Measurements from ENCODE around the gene CALCOCO2.
A peak's percentile ranks its signal among the peaks of the same experiment; 100 is the strongest.
"Not testable (repeated sequence)": the region's sequence is repeated elsewhere in the genome, so short reads cannot be mapped to it uniquely, and the experiment has no call there.

Gene CALCOCO2, protein sequence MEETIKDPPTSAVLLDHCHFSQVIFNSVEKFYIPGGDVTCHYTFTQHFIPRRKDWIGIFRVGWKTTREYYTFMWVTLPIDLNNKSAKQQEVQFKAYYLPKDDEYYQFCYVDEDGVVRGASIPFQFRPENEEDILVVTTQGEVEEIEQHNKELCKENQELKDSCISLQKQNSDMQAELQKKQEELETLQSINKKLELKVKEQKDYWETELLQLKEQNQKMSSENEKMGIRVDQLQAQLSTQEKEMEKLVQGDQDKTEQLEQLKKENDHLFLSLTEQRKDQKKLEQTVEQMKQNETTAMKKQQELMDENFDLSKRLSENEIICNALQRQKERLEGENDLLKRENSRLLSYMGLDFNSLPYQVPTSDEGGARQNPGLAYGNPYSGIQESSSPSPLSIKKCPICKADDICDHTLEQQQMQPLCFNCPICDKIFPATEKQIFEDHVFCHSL

GRCh38 chr17:48830840-48831548, at the start of gene CALCOCO2:
Gene CALCOCO2, plus strand, starts transcription at chr17:48831035. Its CDS starts 10,673 bp downstream, at chr17:48841708.
- peak; percentile 61 for DNase-seq

DNA sequence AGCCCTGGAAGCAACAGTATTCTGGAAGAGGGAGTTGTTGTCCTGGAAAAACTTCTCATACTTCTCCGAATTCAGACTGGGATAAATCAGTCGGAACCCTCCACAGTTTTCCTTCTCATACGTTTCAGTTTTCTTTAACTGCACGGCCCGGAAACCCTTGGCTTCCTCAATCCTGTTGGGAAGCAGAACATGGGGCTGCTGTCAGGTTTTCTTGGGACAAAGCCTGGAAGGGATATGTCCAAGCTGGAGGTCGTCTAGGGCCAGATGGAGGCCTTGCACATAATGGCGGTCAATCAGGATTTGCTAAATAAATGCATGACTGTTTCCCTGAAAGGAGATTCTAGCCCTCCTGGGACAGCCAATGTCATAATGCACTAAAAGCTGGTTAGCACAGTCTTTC, 43.0 kb upstream of the CALCOCO2 start:
- DNase-seq: no peak

- no peak for DNase-seq
These were observed 40.2 kb upstream of the CALCOCO2 start for GRCh38 chr17:48790607-48791127.

GRCh38 chr17:48791128-48792032, 39.5 kb upstream of the CALCOCO2 start:
- DNase-seq: peak; percentile 37

GRCh38 chr17:48792033-48792798, 38.6 kb upstream of the CALCOCO2 start:
- DNase-seq: peak; percentile 3

DNA sequence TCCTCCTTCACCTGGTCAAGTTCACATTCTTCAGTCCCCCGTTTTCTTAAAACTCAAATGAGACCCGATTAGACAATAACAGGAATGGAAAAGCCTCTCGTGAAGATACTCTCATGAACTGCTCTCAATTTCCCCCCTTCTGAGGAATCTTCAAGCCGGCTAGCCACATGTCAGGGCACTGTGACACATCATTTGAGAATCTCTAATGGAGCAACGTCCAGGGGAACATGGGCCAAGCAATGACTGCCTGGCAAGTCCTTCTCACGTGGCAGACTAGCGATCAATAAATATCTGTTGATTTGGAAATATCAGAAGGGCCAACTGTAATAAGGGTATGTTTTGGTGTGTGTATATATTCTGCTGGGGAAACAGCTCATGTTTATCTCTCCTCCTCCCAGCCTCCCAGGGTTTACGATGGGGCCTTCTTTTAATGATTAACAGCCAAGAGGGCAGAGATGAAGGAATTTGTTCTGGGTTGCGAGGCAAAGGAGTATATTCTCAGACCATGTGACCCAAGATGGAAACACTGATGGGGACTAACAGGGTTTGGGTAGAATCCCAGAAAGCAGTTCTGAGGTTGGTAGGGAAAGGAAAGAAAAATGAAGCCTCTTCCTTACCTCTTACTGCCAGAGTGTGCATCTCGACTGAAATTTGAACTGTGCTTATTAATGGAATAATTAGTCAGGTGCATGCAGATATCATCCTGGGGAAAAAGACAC, 35.2 kb upstream of the CALCOCO2 start:
- peak; percentile 93 for DNase-seq

DNA sequence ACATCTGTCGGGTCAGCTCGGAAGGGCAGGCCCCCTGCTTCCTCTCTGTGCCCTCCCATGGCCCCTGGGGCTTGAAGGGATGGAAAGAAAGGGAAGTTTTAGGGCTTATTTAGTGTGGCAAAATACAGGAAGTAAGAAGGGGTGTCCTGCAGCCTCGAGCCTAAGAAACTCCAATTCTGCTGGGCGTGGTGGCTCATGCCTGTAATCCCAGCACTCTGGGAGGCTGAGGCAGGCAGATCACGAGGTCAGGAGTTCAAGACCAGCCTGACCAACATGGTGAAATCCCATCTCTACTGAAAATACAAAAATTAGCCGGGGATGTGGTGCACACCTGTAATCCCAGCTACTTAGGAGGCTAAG, 34.7 kb upstream of the CALCOCO2 start:
- DNase-seq: not testable (repeated sequence)

- peak; percentile 10 for DNase-seq
These were observed 31.6 kb upstream of the CALCOCO2 start for GRCh38 chr17:48799069-48799723.

DNA sequence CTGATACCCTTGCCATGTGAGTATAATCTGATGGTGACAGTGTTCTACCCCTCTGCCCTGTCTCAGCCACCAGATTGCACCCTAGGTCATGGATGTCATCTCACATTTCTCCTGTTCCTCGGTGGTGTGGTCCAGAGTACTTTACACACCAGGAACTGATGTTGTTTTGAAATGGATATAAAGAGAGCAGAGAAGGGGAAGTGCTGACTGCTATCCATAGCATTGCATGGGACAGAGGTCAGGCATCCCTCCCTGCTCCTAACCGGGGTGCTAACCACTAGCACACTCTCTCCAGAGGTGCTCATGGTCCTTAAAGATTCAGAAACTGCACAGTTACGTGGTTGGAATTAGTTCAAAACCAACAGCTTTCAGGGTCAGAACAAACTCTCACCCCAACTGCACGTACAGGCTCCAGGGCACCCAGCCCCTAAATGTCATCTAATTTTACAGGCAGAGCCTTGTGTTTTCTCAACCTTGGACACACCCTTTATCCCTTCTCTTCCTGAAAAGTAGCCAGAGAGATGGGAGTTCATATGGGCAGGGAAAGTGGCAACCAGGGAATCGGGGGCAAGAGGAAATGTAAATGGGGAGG, 30.1 kb upstream of the CALCOCO2 start:
- no peak for DNase-seq

GRCh38 chr17:48804936-48805411, 25.9 kb upstream of the CALCOCO2 start:
- peak; percentile 4 for DNase-seq

DNA sequence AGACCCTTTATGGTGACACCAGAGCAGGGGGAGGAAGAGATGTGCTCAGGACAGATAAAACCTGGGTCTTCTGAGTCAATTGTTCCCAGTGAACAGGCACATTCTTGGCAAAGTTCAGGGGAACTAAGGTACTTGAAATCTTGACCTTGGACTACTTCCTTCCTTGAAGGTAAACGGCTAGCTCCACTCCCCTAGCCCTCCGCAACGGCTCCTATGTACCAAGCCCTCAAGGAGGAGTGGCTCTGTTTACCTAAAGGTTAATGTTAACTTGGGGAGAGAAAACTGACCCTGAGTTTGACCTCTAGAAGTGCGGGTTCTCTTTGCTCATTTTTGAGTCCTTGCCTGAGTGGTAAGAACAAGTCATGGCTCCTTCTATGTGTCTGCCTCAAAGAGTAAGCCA, 21.7 kb upstream of the CALCOCO2 start:
- DNase-seq: no peak

GRCh38 chr17:48812001-48812400, 18.8 kb upstream of the CALCOCO2 start:
- no peak for DNase-seq

DNA sequence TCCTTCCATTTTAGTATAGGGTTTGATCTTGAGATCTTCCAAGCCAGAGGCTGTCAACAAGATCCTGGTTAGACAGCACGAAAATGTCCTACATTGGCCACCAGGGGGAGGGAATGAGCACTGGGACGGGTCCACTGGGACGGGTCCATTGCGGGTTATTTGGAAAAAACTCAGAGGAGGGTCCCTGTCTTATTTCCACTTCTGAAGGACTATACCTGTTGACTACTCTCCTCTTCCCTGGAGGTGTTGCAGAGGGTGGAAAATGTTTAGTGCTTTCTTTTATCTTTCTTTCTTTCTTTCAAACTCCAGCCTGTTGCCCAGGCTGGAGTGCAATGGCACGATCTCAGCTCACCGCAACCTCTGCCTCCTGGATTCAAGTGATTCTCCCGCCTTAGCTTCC, 16.3 kb upstream of the CALCOCO2 start:
- DNase-seq: peak; percentile 20

GRCh38 chr17:48815311-48815710, 15.5 kb upstream of the CALCOCO2 start:
- DNase-seq: no peak

DNA sequence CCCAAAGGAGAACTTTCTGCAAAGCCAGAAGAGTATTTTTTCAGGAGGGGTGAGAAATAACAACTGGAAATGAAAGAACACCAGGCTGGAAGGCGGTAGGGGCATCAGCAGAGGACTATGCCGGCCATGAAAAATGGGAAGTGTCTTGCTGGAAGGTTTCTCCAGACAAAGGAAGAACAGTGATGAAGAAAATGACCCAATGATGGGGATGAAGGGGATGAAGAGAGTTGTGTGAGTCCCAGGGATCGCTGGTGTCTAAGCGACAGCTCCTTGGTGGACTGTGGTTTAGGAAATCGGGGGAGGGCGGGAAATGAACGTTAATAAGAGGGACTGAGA, 14.4 kb upstream of the CALCOCO2 start:
- DNase-seq: no peak

GRCh38 chr17:48816774-48817590, 13.9 kb upstream of the CALCOCO2 start, which contains the start of gene TTLL6:
Gene TTLL6, minus strand, starts transcription at chr17:48817229. Its CDS starts 157 bp downstream, at chr17:48817072.
- DNase-seq: peak; percentile 25

GRCh38 chr17:48818361-48818841, 12.4 kb upstream of the CALCOCO2 start:
- DNase-seq: no peak

- no peak for DNase-seq
These were observed 11.4 kb upstream of the CALCOCO2 start for GRCh38 chr17:48819466-48819865.

GRCh38 chr17:48820936-48821335, 9.9 kb upstream of the CALCOCO2 start:
- not testable (repeated sequence) for DNase-seq
